ENCODE data around the gene IGHMBP2. TPM values are rescaled to one million over a fixed set of nuclear protein-coding genes. Genes with fewer than 3 reads are reported as not detected.

IGHMBP2 gene
- total RNA-seq, 2 experiments from 2014 or later: 17.5 to 18.5 TPM

GRCh38 chr11:68977781-68978625 is 74.3 kb downstream of the IGHMBP2 start:
- CTCF ChIA-PET: no interaction called here
- H3K27ac Mint-ChIP-seq: no peak overlapping the region
- no peaks in the 10 kb centered on the region for H3K36me3 Mint-ChIP-seq (ENCODE audit: low read depth)
- ATAC-seq (ENCODE audit: poor library complexity) (no peak), DNase-seq (peak in 1 of 14 experiments; percentile 15)
- H3K36me3 ChIP-seq (ENCODE audit: insufficient read depth, low read length): no peaks in the 10 kb centered on the region
- no peaks in the 10 kb centered on the region for H3K4me1 Mint-ChIP-seq (ENCODE audit: low read depth)
- H3K9me3 Mint-ChIP-seq: peaks cover 6% of the 10 kb centered on the region
- H3K4me3 ChIP-seq (ENCODE audit: low read length): no peak overlapping the region
- intact Hi-C loops (cut with DNase I, micrococcal nuclease): no loop called here
- no peak for TF ChIP-seq CTCF (IDR thresholded peaks at IDR 0.05)
- H3K4me1 ChIP-seq (ENCODE audit: insufficient read depth, low read length): no peaks in the 10 kb centered on the region
- no peak overlapping the region for H3K4me3 Mint-ChIP-seq
- no peaks in the 10 kb centered on the region for H3K27me3 ChIP-seq (ENCODE audit: control insufficient read depth in 1 of 2, insufficient read depth in 2 of 2, low read length in 2 of 2)
- peaks cover 10% of the 10 kb centered on the region for H3K27me3 Mint-ChIP-seq
- POLR2A ChIA-PET: no interaction called here
- no peak overlapping the region for H3K27ac ChIP-seq (ENCODE audit: low read depth in 1 of 2, low read length in 2 of 2)
- no peaks in the 10 kb centered on the region for H3K9me3 ChIP-seq (ENCODE audit: control insufficient read depth in 1 of 2, insufficient read depth in 1 of 2, low read length in 2 of 2)

DNA sequence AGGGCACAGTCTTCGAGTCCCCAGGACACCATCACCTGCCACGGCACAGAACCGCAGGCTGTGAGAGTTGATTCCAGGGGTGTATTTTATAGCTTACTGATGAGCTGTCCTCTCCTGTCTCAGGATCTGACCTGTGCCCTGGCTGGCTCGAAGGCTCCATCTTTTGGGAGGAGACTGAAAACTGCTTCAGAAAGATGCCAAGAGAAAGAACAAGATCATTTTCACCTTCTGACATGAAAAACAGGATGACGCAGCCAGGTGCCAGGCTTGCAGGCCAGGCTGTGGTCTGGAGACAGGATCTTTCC is 74.9 kb downstream of the IGHMBP2 start:
- no peak for TF ChIP-seq CTCF (IDR thresholded peaks at IDR 0.05)
- no peaks in the 10 kb centered on the region for H3K36me3 ChIP-seq (ENCODE audit: insufficient read depth, low read length)
- no peaks in the 10 kb centered on the region for H3K9me3 ChIP-seq (ENCODE audit: control insufficient read depth in 1 of 2, insufficient read depth in 1 of 2, low read length in 2 of 2)
- ATAC-seq (ENCODE audit: poor library complexity) (no peak), DNase-seq (no peak)
- Mint-ChIP-seq H3K27me3 (peaks cover 10% of the 10 kb centered on the region), H3K4me3 (no peak overlapping the region), H3K9me3 (peaks cover 6% of the 10 kb centered on the region), H3K36me3 (ENCODE audit: low read depth) (no peaks in the 10 kb centered on the region), H3K27ac (no peak overlapping the region), H3K4me1 (ENCODE audit: low read depth) (no peaks in the 10 kb centered on the region)
- no peaks in the 10 kb centered on the region for H3K4me1 ChIP-seq (ENCODE audit: insufficient read depth, low read length)
- H3K27me3 ChIP-seq (ENCODE audit: control insufficient read depth in 1 of 2, insufficient read depth in 2 of 2, low read length in 2 of 2): no peaks in the 10 kb centered on the region
- intact Hi-C loops (cut with DNase I, micrococcal nuclease): no loop called here
- H3K27ac ChIP-seq (ENCODE audit: low read depth in 1 of 2, low read length in 2 of 2): no peak overlapping the region
- ChIA-PET POLR2A (no interaction called here), CTCF (no interaction called here)
- no peak overlapping the region for H3K4me3 ChIP-seq (ENCODE audit: low read length)

DNA sequence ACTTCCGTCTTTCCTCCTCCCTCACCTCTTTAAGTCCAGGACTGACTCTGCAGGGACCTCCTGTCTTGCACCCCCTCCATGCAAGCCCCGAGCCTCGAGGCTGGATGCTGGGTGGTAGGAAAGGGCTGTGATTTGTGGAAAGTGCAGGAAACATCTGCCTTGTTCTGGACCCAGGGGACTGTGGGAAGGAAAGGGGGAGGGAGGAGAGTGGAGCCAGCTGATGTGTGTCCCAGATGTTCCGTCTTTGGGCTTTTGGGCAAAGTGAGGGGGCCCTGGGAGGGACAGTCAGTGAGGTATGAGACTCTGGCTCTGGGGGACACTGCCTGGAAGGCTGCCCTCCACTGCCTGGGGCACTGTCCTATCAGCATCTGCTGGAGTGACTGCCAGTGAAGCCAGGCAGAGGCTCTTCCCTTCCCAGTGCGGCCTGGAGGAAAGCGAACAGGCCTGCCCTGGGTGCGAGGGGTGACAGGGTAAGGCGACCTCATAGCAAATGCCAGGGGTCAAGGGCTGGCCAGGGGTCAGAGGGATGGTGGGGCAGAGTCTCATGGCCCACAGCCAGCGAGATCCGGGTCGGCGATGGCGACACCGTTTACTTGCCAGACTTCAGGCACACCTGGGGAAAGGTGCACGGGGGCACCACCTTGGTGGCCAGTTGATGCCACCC is 75.4 kb downstream of the IGHMBP2 start:
- H3K36me3 Mint-ChIP-seq (ENCODE audit: low read depth): no peaks in the 10 kb centered on the region
- CTCF ChIA-PET: no interaction called here
- H3K9me3 ChIP-seq (ENCODE audit: control insufficient read depth in 1 of 2, insufficient read depth in 1 of 2, low read length in 2 of 2): no peaks in the 10 kb centered on the region
- no peak overlapping the region for H3K4me3 Mint-ChIP-seq
- no peaks in the 10 kb centered on the region for H3K27me3 ChIP-seq (ENCODE audit: control insufficient read depth in 1 of 2, insufficient read depth in 2 of 2, low read length in 2 of 2)
- TF ChIP-seq CTCF (IDR thresholded peaks at IDR 0.05): no peak
- H3K9me3 Mint-ChIP-seq: peaks cover 6% of the 10 kb centered on the region
- H3K4me1 Mint-ChIP-seq (ENCODE audit: low read depth): no peaks in the 10 kb centered on the region
- no peaks in the 10 kb centered on the region for H3K4me1 ChIP-seq (ENCODE audit: insufficient read depth, low read length)
- no peak for ATAC-seq (ENCODE audit: poor library complexity)
- H3K36me3 ChIP-seq (ENCODE audit: insufficient read depth, low read length): no peaks in the 10 kb centered on the region
- POLR2A ChIA-PET: no interaction called here
- no peak for DNase-seq
- no peak overlapping the region for H3K27ac Mint-ChIP-seq
- H3K27ac ChIP-seq (ENCODE audit: low read depth in 1 of 2, low read length in 2 of 2): no peak overlapping the region
- intact Hi-C loops (cut with DNase I, micrococcal nuclease): no loop called here
- H3K27me3 Mint-ChIP-seq: peaks cover 11% of the 10 kb centered on the region
- H3K4me3 ChIP-seq (ENCODE audit: low read length): no peak overlapping the region
